HG03139 (cell line): ENCODE results near the gene MTCH1.
"Not testable (repeated sequence)": the region's sequence is repeated elsewhere in the genome, so short reads cannot be mapped to it uniquely, and the experiment has no call there.

ENCODE experiments used
- ATAC-seq: cut with Tn5 transposase; IDR thresholded peaks from one replicate; pipeline ENCODE4 v1.9.1; 2021; ENCODE audit not compliant: unreplicated experiment

MTCH1 gene

DNA sequence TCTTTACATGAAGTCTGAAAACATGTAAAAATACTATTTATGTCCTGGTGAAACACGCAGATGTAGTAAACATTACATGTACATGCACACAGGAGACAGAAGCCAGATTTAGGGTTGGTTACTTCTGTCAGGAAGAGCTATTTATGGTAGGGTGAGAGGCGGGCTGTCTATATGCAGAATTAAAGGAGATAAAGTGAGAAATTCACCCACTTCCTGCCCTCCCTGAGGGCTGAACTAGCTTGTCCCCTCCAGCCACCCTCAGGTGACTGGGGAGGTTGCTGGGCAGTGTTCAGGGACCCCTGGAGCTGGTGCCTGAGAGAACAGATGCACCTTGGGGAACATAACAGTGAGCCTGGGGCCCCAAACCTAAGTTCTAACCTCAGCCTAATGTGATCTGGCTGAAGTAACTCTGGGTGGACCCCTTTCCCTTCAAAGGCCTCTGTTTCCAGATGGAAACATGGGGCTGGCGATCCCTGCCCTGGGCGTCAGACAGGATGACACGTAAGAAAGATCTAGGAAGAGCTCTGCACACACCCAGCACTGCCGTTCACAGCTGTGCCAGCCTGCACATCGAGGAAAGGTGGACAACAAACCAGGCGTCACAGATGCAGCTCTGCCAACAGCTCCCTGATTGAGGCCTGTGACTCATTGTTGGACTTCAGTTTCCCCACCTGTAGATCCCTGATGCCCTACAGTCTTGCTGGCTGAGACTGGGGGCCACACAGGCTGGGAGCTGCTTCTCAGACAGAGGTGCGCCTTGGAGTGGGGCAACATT, 30.1 kb downstream of the MTCH1 start:
- ATAC-seq: no peak

DNA sequence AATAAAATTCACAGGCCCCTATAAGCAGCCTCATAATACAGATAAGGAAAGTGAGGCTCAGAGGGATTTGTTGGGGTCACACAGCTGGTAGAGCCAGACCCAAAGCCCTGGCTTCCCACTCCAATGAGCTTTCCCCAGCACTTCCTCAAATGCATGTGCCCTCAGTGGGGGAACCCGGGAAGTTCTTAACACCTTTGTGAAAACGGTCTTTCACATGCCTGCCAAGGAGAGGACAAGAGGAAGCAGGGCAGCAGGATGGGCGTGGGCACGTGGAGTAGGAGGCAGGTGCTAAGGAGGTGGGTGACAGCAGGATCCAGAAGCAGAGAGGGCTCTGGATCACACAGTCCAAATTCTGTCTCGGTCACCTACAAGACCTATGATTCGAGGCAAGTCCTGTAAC, 30.9 kb downstream of the MTCH1 start:
- no peak for ATAC-seq

DNA sequence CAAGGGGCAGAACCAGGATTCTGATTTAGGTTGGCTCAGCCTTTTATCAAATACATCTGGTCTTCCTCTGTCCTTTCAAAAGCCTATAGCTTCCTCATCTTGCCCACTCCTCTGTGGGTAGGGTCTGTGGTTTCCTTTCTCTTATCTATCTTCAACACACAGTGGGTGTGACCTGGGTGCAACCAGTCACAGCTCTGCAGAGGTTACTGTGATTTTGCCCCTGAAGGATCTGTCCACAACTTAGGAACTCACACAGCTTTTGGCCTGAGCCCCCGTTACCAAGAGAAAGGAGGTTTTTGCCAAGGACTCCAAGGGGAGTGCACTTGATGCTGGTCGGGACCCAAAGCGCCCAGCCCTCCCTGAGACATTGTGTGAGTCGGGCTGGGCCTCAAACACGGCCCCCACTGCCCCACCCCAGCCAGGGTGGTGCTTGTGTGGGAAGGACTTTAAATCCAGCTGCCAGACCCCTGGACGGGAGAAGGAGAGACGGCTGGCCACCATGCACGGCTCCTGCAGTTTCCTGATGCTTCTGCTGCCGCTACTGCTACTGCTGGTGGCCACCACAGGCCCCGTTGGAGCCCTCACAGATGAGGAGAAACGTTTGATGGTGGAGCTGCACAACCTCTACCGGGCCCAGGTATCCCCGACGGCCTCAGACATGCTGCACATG, 31.6 kb downstream of the MTCH1 start, which contains the start of gene PI16:
Gene PI16, plus strand, starts transcription at position 477 of the 670 bp plus-strand sequence. Its CDS starts 23 bp downstream, at position 500.
- ATAC-seq: no peak

DNA sequence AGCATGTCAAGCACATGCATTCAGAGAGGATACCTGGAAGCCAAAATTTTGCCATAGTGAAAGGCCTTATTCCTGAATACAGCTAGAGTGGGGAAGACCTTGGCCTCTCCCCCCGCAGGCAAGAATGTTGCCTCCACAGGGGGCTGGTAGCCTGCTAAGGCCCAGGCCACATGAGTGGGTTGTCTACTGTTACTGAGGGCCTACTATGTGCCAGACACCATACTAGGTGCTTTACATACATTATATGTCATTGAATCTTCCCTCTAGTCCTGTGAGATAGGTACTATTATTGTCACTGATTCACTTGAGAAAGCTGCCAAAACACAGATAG, 32.1 kb downstream of the MTCH1 start:
- ATAC-seq: no peak

DNA sequence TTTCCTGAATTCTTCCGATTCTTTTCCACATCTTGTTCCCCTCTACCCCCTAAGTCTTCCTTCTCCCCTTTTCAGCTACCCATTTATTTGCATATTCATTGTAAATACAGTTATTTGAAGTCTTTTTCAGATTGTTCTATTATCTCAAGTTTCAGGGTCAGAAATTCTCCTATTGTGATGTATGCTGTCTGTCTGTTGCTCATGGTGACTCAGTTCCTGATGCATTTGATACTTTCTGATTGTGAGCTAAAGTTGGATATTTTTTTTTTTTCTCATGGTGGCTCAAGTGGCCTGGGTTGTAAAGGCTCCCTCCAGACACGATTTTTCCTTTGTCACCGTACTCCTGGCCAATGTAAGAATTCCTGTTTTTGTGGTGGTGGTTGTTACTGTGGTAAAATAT, 36.4 kb downstream of the MTCH1 start:
- ATAC-seq: no peak

DNA sequence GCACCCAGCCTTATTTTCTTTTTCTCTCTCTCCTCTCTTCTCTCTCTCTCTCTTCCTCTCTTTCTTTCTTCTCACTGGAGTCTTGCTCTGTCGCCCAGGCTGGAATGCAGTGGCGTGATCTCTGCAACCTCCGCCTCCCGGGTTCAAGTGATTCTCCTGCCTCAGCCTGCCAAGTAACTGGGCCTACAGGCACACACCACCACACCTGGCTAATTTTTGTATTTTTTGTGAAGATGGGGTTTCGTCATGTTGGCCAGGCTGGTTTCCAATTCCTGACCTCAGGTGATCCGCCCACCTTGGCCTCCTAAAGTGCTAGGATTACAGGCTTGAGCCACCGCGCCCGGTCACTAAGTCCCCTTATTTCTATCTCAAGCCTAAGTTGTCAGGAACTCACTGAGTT, 36.9 kb downstream of the MTCH1 start:
- not testable (repeated sequence) for ATAC-seq

DNA sequence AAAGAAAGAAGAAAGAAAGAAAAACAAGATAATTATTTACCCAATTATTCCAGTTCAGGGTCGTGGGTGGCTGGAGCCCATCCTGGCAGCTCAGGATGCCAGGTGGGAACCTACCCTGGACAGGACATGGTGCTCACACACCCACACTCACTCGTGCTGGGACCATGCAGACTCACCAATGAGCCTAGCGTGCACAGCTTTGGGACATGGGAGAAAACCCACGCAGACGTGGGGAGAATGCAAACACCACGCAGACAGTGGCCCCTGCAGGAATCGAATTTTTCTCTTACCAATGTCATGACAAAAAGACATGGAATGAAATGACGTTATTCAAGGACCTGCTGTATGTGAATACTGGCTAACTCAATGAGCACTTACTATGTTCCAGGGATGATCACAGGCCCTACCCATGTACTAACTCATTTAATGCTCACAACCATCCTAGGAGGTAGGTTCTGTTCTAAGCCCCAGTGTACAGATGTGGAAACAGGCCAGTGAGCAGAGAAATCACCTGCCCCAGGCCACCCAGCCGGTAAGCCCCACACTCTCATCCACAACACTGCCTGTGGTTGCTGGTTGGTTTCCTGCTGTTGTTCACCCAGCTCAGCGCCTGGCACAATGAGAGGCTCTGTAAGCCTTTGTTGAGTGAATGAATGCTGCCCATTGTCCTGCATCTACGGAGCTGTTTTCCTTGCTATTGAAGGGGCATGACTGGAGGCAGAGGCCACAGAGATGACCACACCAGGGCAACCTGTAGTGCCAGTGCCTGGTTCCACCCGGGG, 38.2 kb downstream of the MTCH1 start:
- ATAC-seq: no peak

DNA sequence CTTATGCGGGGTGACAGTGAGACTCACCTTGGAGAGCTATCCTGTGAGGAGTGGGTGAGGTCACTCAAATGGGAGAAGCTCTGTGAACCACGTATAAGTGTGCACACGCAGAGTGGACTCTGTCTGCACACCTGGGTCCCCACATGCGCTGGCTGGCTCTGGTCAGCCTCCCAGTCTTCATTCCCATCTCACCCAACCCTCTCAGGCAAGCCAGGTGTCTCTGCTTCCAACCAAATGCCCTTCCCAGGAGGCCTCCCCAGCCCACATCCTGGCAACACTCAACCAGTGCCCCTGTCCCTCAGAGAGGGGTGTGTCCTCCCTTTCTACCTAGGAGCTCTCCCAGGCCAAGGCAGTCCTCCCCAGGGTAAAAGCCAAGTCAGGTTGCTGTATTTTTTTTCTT, 39.5 kb downstream of the MTCH1 start:
- ATAC-seq: no peak

DNA sequence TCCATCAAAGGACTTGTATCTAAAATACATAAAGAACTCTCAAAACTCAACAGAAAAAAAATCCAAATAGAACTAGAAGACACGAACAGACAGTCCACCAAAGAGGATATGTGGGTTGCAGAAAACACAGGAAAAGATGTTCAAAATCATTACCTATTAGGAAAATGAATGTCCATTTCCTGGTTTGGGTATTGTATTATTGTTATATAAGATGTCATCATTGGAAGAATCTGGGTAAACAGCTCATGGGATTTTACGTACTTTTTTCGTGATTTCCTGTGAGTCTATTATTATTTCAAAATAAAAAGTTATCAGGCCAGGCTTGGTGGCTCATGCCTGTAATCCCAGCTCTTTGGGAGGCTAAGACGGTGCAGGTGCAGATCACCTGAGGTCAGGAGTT, 40.7 kb downstream of the MTCH1 start:
- no peak for ATAC-seq

DNA sequence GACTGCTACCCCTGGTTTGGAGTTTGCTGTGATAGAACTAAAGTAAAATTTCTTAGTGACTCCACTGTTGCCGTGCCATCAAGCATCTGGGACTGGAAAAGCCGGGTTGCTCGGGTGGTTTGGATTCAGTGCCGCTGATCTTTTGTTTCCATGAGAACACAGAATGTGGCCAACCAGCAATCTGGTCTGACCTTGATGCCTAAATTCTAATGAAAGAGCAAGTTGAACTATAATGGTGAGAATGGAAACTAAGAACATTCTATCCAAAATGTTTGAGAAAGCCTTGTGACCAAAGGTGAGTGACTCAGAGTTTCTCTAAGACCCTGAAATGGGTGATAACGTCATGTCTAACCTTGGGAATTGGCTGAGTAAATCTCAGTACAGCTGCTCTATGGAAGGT, 41.3 kb downstream of the MTCH1 start:
- ATAC-seq: no peak

DNA sequence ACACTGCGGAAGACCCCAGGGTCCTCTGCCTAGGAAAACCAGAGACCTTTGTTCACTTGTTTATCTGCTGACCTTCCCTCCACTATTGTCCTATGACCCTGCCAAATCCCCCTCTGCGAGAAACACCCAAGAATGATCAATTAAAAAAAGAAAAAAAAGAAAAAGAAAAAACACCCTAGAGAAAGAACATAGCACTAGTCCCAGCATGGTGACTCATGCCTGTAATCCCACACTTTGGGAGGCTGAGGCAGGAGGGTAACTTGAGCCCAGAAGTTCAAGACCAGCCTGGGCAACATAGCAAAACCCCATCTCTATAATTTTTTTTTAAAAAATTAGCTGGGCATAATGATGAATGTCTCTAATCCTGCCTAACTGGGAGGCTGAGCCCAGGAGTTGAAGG, 43.7 kb downstream of the MTCH1 start:
- not testable (repeated sequence) for ATAC-seq

DNA sequence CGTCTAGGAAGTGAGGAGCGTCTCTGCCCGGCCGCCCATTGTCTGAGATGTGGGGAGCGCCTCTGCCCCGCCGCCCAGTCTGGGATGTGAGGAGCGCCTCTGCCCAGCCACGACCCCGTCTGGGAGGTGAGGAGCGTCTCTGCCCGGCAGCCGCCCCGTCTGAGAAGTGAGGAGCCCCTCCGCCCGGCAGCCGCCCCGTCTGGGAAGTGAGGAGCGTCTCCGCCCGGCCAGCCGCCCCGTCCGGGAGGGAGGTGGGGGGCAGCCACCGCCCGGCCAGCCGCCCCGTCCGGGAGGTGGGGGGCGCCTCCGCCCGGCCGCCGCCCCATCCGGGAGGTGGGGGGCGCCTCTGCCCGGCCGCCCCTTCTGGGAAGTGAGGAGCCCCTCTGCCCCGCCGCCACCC, 44.4 kb downstream of the MTCH1 start:
- ATAC-seq: not testable (repeated sequence)

DNA sequence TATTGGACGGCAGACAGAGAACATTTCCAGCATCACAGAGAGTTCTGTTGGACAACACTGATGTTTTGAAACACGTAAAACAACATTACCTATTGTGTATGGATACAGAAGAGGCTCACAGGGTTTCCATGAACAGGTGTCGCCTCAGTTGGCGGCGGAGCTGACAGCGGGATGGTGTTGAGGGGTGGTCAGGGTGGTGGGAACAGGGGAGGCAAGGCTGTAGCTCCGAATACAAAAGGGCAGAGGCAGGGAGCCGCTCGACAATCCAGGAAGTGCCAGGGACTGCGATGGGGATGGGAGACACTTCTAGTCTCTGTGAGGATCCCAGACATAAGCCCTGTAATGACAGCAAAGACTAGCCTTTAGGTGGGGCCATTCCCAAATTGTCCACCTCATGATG, 46.0 kb downstream of the MTCH1 start:
- no peak for ATAC-seq

DNA sequence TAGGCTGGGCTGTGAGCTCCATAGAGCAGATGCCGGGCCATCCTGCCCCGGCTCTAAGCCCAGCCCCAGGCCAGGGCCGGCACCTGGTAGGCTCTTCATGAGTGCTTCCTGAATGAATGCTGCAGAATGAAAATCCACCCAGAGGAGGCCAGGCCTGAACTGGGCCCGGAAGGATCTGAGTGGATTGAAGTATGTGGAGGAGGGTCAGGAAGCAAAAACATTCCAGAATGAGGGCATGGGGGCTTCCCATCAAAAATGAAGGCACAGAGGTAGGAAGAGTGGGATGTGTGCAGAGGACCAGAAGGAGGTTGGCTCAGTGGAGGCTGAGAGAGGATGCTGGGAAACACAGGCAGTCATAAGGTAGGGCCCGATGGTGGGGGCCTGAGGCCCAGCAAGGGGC, 47.0 kb downstream of the MTCH1 start:
- ATAC-seq: not testable (repeated sequence)

DNA sequence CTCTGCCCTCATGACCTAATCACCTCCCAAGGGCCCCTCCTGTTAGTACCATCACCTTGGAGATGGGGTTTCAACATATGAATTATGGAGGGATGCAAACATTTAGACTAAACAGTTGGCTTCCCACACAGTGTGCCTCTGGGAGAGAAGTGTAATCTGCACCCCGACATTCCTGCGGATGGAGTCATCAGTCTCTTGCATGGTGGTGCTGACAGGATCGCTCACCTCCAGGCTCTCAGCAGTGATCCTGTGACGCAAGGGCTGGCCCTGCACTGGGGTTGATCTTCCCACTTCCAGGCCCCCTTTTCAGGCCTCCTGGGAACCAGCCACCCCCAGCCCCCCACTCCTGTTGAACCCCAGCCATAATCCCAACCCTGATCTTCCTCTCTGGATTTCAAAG, 47.5 kb downstream of the MTCH1 start:
- no peak for ATAC-seq

DNA sequence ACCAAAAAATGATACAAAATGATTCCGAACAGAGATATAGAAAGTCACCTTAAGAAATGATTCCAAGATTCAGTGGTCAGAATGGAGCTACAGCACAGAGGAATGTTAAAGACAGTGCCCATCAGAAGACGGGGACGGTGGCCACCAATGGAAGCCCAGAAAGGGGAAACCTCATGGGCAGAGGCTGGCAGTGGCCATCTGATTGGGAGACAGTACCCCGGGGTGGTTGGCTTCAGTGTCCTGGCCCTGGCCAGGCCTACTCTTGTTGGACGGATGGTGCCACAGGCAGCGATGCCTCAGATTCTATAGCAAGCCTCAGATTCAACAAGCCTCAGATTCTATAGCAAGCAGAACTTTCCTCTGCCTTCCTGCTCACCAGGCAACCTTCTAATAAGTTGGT, 48.1 kb downstream of the MTCH1 start:
- no peak for ATAC-seq

DNA sequence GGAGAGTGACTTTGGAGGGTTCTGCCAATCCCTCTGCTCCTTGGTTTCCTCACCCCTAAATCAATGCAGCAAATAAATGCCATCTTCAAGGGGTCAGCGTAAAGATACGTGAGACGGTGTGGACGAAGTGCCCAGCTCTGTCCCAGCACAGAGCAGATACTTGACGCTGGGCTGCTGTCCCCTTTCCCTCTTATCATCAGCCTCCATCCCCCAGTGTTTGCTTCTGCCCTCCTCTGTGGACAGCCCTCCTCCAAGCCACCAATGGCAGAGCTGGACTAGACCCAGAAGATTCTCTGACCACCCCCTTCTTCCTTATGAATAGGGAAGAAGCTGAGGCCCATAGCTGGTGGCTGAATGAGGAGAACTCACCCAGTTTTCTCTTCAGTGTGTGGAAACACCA, 49.2 kb downstream of the MTCH1 start:
- ATAC-seq: no peak

DNA sequence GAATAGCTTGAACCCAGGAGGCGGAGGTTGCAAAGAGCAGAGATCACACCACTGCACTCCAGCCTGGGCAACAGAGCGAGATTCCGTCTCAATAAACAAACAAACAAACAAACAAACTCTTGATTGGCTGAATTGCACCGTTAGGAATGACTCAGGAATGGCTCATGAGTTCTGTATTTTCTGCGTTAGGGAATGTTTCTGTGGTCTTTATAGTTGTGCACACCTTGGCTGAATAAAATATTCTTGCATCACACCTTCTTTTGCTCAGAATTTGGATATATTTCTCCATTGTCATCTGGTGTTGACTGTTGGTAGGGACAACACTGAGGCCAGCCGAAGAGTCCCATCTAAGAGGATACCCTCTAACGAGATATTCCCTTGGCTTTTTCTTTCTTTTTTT, 51.1 kb downstream of the MTCH1 start:
- no peak for ATAC-seq

DNA sequence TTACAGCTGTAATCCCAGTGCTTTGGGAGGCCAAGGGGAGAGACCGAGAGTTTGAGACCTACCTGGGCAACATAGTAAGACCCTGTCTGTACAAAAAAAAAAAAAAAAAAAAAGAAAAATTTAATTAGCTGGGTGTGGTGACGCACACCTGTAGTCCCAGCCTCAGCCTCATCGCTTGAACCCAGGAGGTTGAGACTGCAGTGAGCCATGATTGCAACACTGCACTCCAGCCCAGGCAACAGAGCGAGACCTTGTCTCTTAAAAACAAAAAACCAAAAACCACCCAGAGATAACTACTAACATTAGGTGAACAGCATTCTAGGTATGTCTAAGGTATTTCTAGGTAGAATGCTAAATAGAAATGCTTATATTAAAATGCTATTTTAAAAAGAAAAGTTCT, 52.5 kb downstream of the MTCH1 start:
- ATAC-seq: no peak

DNA sequence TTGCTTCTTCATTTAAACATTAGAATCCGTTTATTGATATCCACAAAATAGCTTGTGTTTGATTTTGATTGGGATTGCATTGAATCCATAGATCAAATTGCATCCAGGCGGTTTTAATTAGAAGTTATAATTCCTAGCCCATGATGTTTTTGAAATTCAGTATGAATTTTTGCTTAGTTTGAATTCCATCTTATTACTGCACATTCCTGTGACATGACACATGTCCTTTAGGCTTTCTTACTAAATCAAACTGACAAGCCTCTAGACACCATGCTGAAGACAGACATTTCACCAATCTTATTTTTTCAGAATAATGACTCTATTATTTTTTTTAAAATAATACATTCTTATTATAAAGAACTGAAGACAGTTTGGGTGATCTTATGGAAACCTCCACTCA, 52.9 kb downstream of the MTCH1 start:
- no peak for ATAC-seq

DNA sequence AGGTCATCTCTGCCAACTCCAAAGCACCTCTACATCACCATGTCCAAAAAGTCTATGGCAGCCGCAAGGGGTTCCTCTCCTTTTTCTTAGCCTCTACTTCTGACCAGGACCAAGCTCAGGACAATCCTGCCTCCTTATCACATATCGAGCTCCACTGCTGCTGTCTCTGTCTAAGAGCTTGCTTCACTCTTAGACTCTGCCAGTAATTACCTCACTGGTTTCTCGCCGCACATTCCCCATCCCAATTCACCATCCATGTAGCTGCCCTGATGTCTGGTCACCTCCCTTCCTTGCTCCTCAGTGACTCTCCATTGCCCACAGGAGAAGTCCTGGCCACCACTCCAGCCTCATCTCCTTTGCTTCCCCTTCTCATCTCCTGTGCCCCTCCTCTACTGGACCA, 55.5 kb downstream of the MTCH1 start:
- no peak for ATAC-seq

DNA sequence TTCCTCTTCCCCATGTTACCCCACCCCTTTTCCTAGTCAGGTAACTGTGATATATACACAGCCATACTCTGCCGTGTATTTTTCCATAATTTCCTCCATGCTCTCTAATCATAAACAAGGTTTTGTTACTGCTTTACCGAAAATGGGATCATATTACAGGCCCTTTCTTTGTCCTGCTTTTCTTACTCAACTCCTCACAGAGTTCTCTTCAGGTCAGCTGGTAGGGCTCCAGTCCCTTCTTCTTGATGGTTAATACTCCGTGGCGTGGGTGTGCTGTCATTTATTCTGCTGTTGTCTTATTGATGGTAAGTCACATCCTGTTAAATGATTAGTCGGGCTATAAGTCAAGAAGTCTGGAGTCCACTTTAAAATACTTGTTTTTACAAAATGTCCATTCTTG, 56.4 kb downstream of the MTCH1 start:
- no peak for ATAC-seq
